ENCODE results near the gene VSIG10.

The VSIG10 gene

GRCh38 chr12:118058881-118059280 is 44.9 kb downstream of the VSIG10 start:
- DNase-seq: no peak

GRCh38 chr12:118058227-118058626 is 45.6 kb downstream of the VSIG10 start:
- no peak for DNase-seq

- no peak for DNase-seq
Observed at GRCh38 chr12:118055865-118056773, 47.7 kb downstream of the VSIG10 start.

- no peak for DNase-seq
Observed at GRCh38 chr12:118055144-118055557, 48.7 kb downstream of the VSIG10 start.

- DNase-seq: no peak
Observed at GRCh38 chr12:118053071-118053985, 50.5 kb downstream of the VSIG10 start.

GRCh38 chr12:118052324-118053070 is 51.3 kb downstream of the VSIG10 start:
- DNase-seq: no peak

GRCh38 chr12:118050972-118051910 is 52.6 kb downstream of the VSIG10 start:
- no peak for DNase-seq

GRCh38 chr12:118046430-118046829 is 57.4 kb downstream of the VSIG10 start:
- DNase-seq: no peak

- no peak for DNase-seq
Observed at GRCh38 chr12:118044577-118044976, 59.2 kb downstream of the VSIG10 start.

- no peak for DNase-seq
Observed at GRCh38 chr12:118044075-118044474, 59.7 kb downstream of the VSIG10 start.

- no peak for DNase-seq
Observed at GRCh38 chr12:118042091-118042490, 61.7 kb downstream of the VSIG10 start.

GRCh38 chr12:118038137-118038536 is 65.7 kb downstream of the VSIG10 start:
- DNase-seq: peak; percentile 38

- no peak for DNase-seq
Observed at GRCh38 chr12:118036672-118037411, 67.0 kb downstream of the VSIG10 start.

GRCh38 chr12:118035190-118036041 is 68.4 kb downstream of the VSIG10 start:
- no peak for DNase-seq

- DNase-seq: no peak
Observed at GRCh38 chr12:118034429-118035189, 69.2 kb downstream of the VSIG10 start.

- no peak for DNase-seq
Observed at GRCh38 chr12:118033902-118034301, 69.9 kb downstream of the VSIG10 start.

GRCh38 chr12:118033323-118033722 is 70.5 kb downstream of the VSIG10 start:
- DNase-seq: no peak

GRCh38 chr12:118032188-118032587 is 71.6 kb downstream of the VSIG10 start:
- no peak for DNase-seq

- DNase-seq: no peak
Observed at GRCh38 chr12:118029166-118029565, 74.6 kb downstream of the VSIG10 start.
